Ovary (tissue), 3 donors: ENCODE measurements around the gene AUTS2.

Experiments used
- POLR2A ChIP-seq: fragments of 450-650 bp; IDR thresholded peaks from one replicate; pipeline ENCODE4 v1.6.1; 2017; ENCODE audit warnings: antibody characterized with exemption, mild to moderate bottlenecking, moderate library complexity
- TF ChIP-seq, protein P1 (sequence below), 3 donors: fragments of 450-650 bp in 2 of 3; fragments of 200-600 bp in 1 of 3; IDR thresholded peaks; one replicate each; pipeline versions ENCODE4 v1.5.1 to v1.8.0; 2016 to 2022; ENCODE audit warnings: antibody characterized with exemption in 3 of 3, mild to moderate bottlenecking in 1 of 3
- donor health status: DM: no; HTN: no; CAD: no.

DNA sequence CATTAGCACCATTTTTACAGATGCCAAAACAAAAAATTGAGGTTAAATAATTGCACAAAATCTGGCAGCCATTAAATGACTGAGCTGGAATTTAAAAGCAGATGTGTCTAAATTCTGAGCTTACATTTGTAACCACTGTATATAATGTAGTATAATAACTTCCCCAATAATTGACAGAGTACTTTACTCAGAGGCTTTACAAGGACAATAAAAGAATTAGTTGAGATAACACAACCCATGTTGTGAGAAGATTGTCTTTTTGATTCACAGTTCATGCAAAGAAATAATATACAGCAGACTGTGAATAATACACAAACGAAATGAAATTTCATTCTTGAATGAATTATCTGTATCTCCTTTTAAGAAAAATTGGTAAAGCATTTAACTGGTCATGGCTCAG is 417.1 kb downstream of the AUTS2 start:
- TF ChIP-seq POLR2A, result no peak
- TF ChIP-seq, protein P1, sequence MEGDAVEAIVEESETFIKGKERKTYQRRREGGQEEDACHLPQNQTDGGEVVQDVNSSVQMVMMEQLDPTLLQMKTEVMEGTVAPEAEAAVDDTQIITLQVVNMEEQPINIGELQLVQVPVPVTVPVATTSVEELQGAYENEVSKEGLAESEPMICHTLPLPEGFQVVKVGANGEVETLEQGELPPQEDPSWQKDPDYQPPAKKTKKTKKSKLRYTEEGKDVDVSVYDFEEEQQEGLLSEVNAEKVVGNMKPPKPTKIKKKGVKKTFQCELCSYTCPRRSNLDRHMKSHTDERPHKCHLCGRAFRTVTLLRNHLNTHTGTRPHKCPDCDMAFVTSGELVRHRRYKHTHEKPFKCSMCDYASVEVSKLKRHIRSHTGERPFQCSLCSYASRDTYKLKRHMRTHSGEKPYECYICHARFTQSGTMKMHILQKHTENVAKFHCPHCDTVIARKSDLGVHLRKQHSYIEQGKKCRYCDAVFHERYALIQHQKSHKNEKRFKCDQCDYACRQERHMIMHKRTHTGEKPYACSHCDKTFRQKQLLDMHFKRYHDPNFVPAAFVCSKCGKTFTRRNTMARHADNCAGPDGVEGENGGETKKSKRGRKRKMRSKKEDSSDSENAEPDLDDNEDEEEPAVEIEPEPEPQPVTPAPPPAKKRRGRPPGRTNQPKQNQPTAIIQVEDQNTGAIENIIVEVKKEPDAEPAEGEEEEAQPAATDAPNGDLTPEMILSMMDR (IDR thresholded peaks at IDR 0.05), result no peak
